HL-60 (cell line): ENCODE data around the gene PROM1.

Source experiments
- GABPA ChIP-seq: IDR thresholded peaks from 2 replicates; pipeline ENCODE4 v1.6.1; 2012; ENCODE audit warnings: low read depth
- POLR2AphosphoS5 ChIP-seq: IDR thresholded peaks from 2 replicates; pipeline ENCODE4 v1.6.1; 2012; ENCODE audit warnings: low read depth
- SPI1 ChIP-seq: IDR thresholded peaks from 2 replicates; pipeline ENCODE4 v1.6.1; 2012; ENCODE audit warnings: low read depth, mild to moderate bottlenecking, borderline replicate concordance
- TF ChIP-seq, protein P1 (sequence below): IDR thresholded peaks from one replicate; pipeline ENCODE4 v1.5.1; 2011; ENCODE audit warnings: low read length, control low read depth, inconsistent platforms; ENCODE audit not compliant: insufficient read depth
- TF ChIP-seq, protein P2 (sequence below): IDR thresholded peaks from 2 replicates; pipeline ENCODE4 v1.6.1; 2012; ENCODE audit warnings: low read depth; ENCODE audit not compliant: insufficient replicate concordance

DNA sequence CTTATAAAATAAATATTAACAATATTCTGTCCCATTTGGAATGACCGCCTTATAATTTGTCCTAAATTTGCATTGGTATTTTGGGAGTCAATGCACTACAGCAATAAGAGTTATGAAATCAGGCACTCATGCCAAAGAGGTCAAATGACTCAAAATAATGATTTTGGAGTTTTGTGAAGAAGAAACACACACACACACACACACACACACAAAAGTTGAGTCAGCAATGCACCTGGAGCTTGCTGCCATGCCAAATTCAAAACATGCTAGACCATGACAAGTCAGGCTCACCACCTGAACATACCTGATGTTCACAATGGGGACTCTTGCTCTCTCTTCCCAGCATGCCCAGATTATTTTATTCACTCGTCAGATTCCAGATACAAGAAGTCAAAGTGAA lies 56.7 kb downstream of the PROM1 start:
- TF ChIP-seq, protein P1, sequence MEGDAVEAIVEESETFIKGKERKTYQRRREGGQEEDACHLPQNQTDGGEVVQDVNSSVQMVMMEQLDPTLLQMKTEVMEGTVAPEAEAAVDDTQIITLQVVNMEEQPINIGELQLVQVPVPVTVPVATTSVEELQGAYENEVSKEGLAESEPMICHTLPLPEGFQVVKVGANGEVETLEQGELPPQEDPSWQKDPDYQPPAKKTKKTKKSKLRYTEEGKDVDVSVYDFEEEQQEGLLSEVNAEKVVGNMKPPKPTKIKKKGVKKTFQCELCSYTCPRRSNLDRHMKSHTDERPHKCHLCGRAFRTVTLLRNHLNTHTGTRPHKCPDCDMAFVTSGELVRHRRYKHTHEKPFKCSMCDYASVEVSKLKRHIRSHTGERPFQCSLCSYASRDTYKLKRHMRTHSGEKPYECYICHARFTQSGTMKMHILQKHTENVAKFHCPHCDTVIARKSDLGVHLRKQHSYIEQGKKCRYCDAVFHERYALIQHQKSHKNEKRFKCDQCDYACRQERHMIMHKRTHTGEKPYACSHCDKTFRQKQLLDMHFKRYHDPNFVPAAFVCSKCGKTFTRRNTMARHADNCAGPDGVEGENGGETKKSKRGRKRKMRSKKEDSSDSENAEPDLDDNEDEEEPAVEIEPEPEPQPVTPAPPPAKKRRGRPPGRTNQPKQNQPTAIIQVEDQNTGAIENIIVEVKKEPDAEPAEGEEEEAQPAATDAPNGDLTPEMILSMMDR, result no peak
- TF ChIP-seq, protein P2, sequence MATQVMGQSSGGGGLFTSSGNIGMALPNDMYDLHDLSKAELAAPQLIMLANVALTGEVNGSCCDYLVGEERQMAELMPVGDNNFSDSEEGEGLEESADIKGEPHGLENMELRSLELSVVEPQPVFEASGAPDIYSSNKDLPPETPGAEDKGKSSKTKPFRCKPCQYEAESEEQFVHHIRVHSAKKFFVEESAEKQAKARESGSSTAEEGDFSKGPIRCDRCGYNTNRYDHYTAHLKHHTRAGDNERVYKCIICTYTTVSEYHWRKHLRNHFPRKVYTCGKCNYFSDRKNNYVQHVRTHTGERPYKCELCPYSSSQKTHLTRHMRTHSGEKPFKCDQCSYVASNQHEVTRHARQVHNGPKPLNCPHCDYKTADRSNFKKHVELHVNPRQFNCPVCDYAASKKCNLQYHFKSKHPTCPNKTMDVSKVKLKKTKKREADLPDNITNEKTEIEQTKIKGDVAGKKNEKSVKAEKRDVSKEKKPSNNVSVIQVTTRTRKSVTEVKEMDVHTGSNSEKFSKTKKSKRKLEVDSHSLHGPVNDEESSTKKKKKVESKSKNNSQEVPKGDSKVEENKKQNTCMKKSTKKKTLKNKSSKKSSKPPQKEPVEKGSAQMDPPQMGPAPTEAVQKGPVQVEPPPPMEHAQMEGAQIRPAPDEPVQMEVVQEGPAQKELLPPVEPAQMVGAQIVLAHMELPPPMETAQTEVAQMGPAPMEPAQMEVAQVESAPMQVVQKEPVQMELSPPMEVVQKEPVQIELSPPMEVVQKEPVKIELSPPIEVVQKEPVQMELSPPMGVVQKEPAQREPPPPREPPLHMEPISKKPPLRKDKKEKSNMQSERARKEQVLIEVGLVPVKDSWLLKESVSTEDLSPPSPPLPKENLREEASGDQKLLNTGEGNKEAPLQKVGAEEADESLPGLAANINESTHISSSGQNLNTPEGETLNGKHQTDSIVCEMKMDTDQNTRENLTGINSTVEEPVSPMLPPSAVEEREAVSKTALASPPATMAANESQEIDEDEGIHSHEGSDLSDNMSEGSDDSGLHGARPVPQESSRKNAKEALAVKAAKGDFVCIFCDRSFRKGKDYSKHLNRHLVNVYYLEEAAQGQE, result no peak
- TF ChIP-seq POLR2AphosphoS5 (no peak), SPI1 (no peak), GABPA (no peak)
